ENCODE measurements around the gene THOP1.
"Not testable (repeated sequence)": the region's sequence is repeated elsewhere in the genome, so short reads cannot be mapped to it uniquely, and the experiment has no call there.

The THOP1 gene

GRCh38 chr19:2805261-2805900 is 20.1 kb downstream of the THOP1 start:
- no peak for DNase-seq

GRCh38 chr19:2805991-2806649 is 20.8 kb downstream of the THOP1 start:
- DNase-seq = no peak

GRCh38 chr19:2806736-2807378 is 21.6 kb downstream of the THOP1 start:
- no peak for DNase-seq

GRCh38 chr19:2807379-2808128 is 22.3 kb downstream of the THOP1 start:
- DNase-seq = no peak

GRCh38 chr19:2808129-2808941 is 23.0 kb downstream of the THOP1 start:
- no peak for DNase-seq

GRCh38 chr19:2809387-2810140 is 24.3 kb downstream of the THOP1 start:
- no peak for DNase-seq

- DNase-seq = no peak
These were observed 25.1 kb downstream of the THOP1 start for GRCh38 chr19:2810141-2811091.

GRCh38 chr19:2811221-2811722 is 26.0 kb downstream of the THOP1 start:
- DNase-seq = no peak

- no peak for DNase-seq
These were observed 26.6 kb downstream of the THOP1 start for GRCh38 chr19:2811735-2812413.

- no peak for DNase-seq
These were observed 27.3 kb downstream of the THOP1 start for GRCh38 chr19:2812414-2813234.

GRCh38 chr19:2813235-2814160 is 28.2 kb downstream of the THOP1 start:
- no peak for DNase-seq

- DNase-seq = no peak
These were observed 29.1 kb downstream of the THOP1 start for GRCh38 chr19:2814426-2814825.

- no peak for DNase-seq
These were observed 29.9 kb downstream of the THOP1 start for GRCh38 chr19:2815191-2815614.

GRCh38 chr19:2815923-2816322 is 30.6 kb downstream of the THOP1 start:
- DNase-seq = no peak

GRCh38 chr19:2816641-2817040 is 31.3 kb downstream of the THOP1 start:
- no peak for DNase-seq

- DNase-seq = not testable (repeated sequence)
These were observed 32.0 kb downstream of the THOP1 start for GRCh38 chr19:2817237-2817829.

- peak; percentile 95 for DNase-seq
These were observed 34.3 kb downstream of the THOP1 start, which contains the start of gene ZNF554 for GRCh38 chr19:2819540-2820111. Gene ZNF554, plus strand, starts transcription at chr19:2819868. Its CDS starts 204 bp downstream, at chr19:2820072.

All from stimulated activated naive CD4-positive, alpha-beta T cell treated with Interleukin-2 at 50 U/mL for 16 hours (primary cell).